Measurements from ENCODE around the gene DLL3.

The DLL3 gene

GRCh38 chr19:39509233-39509632, 10.5 kb downstream of the DLL3 start:
- Histone ChIP-seq H2BK120ac (ENCODE audit: low read depth, low read length) (no peak overlapping the region), H3K9ac (ENCODE audit: low read length) (no peak overlapping the region)
- WGBS: 67% methylated on average over 1 of the region's 2 CpGs

DNA sequence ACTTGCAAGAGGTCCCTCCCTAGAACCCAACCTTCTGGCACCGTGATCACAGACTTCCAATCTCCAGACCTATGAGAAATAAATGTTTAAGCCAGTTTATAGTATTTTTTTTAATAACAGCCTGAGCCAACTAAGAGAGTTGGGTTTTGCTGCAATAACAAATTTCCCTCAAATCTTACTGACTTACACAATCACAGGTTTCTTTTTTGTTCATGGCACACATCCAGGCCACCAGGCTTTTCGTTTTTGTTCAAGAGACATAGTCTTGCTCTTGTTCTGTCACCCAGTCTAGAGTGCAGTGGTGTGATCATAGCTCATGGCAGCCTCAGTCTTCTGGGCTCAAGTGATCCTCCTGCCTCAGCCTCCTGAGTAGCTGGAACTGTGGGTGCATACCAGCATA, 14.2 kb downstream of the DLL3 start:
- no peak overlapping the region for H3K4ac ChIP-seq (ENCODE audit: low read depth in 1 of 2, low read length in 2 of 2)
- no peak overlapping the region for H2BK15ac ChIP-seq (ENCODE audit: low read depth, poor library complexity, severe bottlenecking)
- no peak overlapping the region for H2BK120ac ChIP-seq (ENCODE audit: low read depth, low read length)
- no peaks in the 10 kb centered on the region for H3K36me3 ChIP-seq (ENCODE audit: control insufficient read depth in 1 of 2, insufficient read depth in 2 of 2, low read depth in 1 of 2, low read length in 2 of 2)
- no peak overlapping the region for H2BK12ac ChIP-seq (ENCODE audit: low read length in 2 of 2)
- H3K79me1 ChIP-seq (replicated peaks; ENCODE audit: low read length, poor library complexity, severe bottlenecking): no peaks in the 10 kb centered on the region
- peaks cover 13% of the 10 kb centered on the region for H3K4me1 ChIP-seq (ENCODE audit: control insufficient read depth, insufficient read depth, low read depth, low read length)
- 33% methylated on average over 1 of the region's 2 CpGs for WGBS
- no peak overlapping the region for H2BK5ac ChIP-seq (ENCODE audit: low read depth, low read length, poor library complexity, severe bottlenecking)
- no peak for DNase-seq
- no peak overlapping the region for H3K4me3 ChIP-seq (ENCODE audit: insufficient read depth in 1 of 2, low read depth in 1 of 2, low read length in 2 of 2)
- H3K9me3 ChIP-seq (ENCODE audit: control insufficient read depth, low read length): no peaks in the 10 kb centered on the region
- no peak overlapping the region for H4K8ac ChIP-seq (ENCODE audit: low read length)
- H2AK5ac ChIP-seq (ENCODE audit: low read length, severe bottlenecking): no peak overlapping the region
- no peak overlapping the region for H3K27ac ChIP-seq (ENCODE audit: low read length, poor library complexity, severe bottlenecking)
- H3K4me2 ChIP-seq (ENCODE audit: low read length, poor library complexity, severe bottlenecking): no peak overlapping the region
- H2AFZ ChIP-seq (ENCODE audit: low read depth, low read length): no peak overlapping the region
- H3K14ac ChIP-seq (ENCODE audit: low read length in 2 of 2): no peak overlapping the region
- peaks cover 61 to 70% of the 10 kb centered on the region in 2 experiments for H3K27me3 ChIP-seq (ENCODE audit: control insufficient read depth in 1 of 2, insufficient read depth in 1 of 2, low read length in 2 of 2)
- H3K9ac ChIP-seq (ENCODE audit: low read length): no peak overlapping the region
- H3K23ac ChIP-seq (ENCODE audit: low read length in 2 of 2): no peak overlapping the region
- no peak overlapping the region for H3K18ac ChIP-seq (ENCODE audit: low read depth in 1 of 2, low read length in 2 of 2)
- H4K91ac ChIP-seq (ENCODE audit: low read length): no peak overlapping the region

More at GRCh38 chr19:39509233-39509632, 10.5 kb downstream of the DLL3 start:
- Histone ChIP-seq H4K8ac (ENCODE audit: low read length) (no peak overlapping the region), H3K23ac (ENCODE audit: low read length in 2 of 2) (no peak overlapping the region), H3K14ac (ENCODE audit: low read length in 2 of 2) (no peak overlapping the region), H3K79me1 (replicated peaks; ENCODE audit: low read length, poor library complexity, severe bottlenecking) (no peaks in the 10 kb centered on the region), H2AFZ (ENCODE audit: low read depth, low read length) (no peak overlapping the region), H3K4ac (ENCODE audit: low read depth in 1 of 2, low read length in 2 of 2) (no peak overlapping the region), H4K91ac (ENCODE audit: low read length) (no peak overlapping the region), H3K18ac (ENCODE audit: low read depth in 1 of 2, low read length in 2 of 2) (no peak overlapping the region), H3K9me3 (ENCODE audit: control insufficient read depth, low read length) (no peaks in the 10 kb centered on the region), H2BK12ac (ENCODE audit: low read length in 2 of 2) (no peak overlapping the region), H2BK5ac (ENCODE audit: low read depth, low read length, poor library complexity, severe bottlenecking) (no peak overlapping the region), H3K4me3 (ENCODE audit: insufficient read depth in 1 of 2, low read depth in 1 of 2, low read length in 2 of 2) (no peak overlapping the region), H3K4me2 (ENCODE audit: low read length, poor library complexity, severe bottlenecking) (no peak overlapping the region), H3K27ac (ENCODE audit: low read length, poor library complexity, severe bottlenecking) (no peak overlapping the region), H3K27me3 (ENCODE audit: control insufficient read depth in 1 of 2, insufficient read depth in 1 of 2, low read length in 2 of 2) (peaks cover 51 to 71% of the 10 kb centered on the region in 2 experiments), H3K36me3 (ENCODE audit: control insufficient read depth in 1 of 2, insufficient read depth in 2 of 2, low read depth in 1 of 2, low read length in 2 of 2) (no peaks in the 10 kb centered on the region), H3K4me1 (ENCODE audit: control insufficient read depth, insufficient read depth, low read depth, low read length) (peaks cover 10% of the 10 kb centered on the region), H2BK15ac (ENCODE audit: low read depth, poor library complexity, severe bottlenecking) (no peak overlapping the region), H2AK5ac (ENCODE audit: low read length, severe bottlenecking) (no peak overlapping the region)
- DNase-seq: no peak

DNA sequence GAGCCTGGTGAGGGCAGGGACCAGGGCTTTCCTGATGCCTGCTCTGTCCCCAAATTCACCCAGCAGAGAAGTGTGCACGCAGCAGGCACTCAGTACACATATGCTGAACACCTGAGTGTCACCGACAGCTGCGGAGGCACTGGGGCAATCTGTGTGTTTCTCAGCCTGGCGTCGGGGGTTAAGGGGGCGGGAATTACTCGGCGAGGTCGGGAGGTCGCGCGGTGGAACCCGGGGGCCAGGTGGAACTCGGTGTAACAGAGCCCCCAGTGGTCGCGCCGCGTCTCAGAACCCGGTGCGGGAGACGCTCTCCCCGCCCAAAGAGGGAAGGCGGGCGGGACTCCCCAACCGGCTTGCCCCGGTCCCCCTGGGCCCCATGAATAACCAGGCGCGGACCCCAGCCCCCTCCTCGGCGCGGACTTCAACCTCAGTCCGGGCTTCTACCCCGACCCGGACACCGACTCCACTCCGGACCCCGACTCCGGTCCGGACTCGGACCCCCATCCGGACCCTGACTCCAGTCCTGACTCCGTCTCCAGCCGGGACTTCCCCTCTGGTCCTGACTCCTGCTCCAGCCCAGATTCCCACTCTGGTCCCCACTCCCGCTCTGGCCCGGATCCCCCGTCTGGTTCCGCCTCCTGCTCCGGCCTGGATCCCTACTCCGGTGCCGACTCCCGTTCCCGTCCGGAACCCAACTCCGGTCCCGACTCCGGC, 16.2 kb downstream of the DLL3 start, which contains the start of gene SELENOV:
Gene SELENOV, plus strand, starts transcription at position 300 of the 711 bp plus-strand sequence. Its CDS starts 74 bp downstream, at position 374.
- peak within 1 kb of the TSS in 1 of 2 experiments; percentile 43 for H3K18ac ChIP-seq (ENCODE audit: low read depth in 1 of 2, low read length in 2 of 2)
- H3K9ac ChIP-seq (ENCODE audit: low read length): peak within 1 kb of the TSS; percentile 15
- H2BK120ac ChIP-seq (ENCODE audit: low read depth, low read length): no peak within 1 kb of the TSS
- peak within 1 kb of the TSS; percentile 39 for H3K4me2 ChIP-seq (ENCODE audit: low read length, poor library complexity, severe bottlenecking)
- no peak within 1 kb of the TSS for H2BK12ac ChIP-seq (ENCODE audit: low read length in 2 of 2)
- no peaks in the 10 kb centered on the region for H3K79me1 ChIP-seq (replicated peaks; ENCODE audit: low read length, poor library complexity, severe bottlenecking)
- H3K4ac ChIP-seq (ENCODE audit: low read depth in 1 of 2, low read length in 2 of 2): no peak within 1 kb of the TSS
- no peak within 1 kb of the TSS for H2BK5ac ChIP-seq (ENCODE audit: low read depth, low read length, poor library complexity, severe bottlenecking)
- no peak within 1 kb of the TSS for H2AK5ac ChIP-seq (ENCODE audit: low read length, severe bottlenecking)
- no peaks in the 10 kb centered on the region for H3K36me3 ChIP-seq (ENCODE audit: control insufficient read depth in 1 of 2, insufficient read depth in 2 of 2, low read depth in 1 of 2, low read length in 2 of 2)
- peaks cover 13% of the 10 kb centered on the region for H3K4me1 ChIP-seq (ENCODE audit: control insufficient read depth, insufficient read depth, low read depth, low read length)
- no peak within 1 kb of the TSS for H3K27ac ChIP-seq (ENCODE audit: low read length, poor library complexity, severe bottlenecking)
- DNase-seq: no peak
- H4K8ac ChIP-seq (ENCODE audit: low read length): peak within 1 kb of the TSS; percentile 0
- H3K9me3 ChIP-seq (ENCODE audit: control insufficient read depth, low read length): no peaks in the 10 kb centered on the region
- no peak within 1 kb of the TSS for H4K91ac ChIP-seq (ENCODE audit: low read length)
- no peak within 1 kb of the TSS for H2BK15ac ChIP-seq (ENCODE audit: low read depth, poor library complexity, severe bottlenecking)
- peak within 1 kb of the TSS in 1 of 2 experiments; percentile 60 for H3K4me3 ChIP-seq (ENCODE audit: insufficient read depth in 1 of 2, low read depth in 1 of 2, low read length in 2 of 2)
- H2AFZ ChIP-seq (ENCODE audit: low read depth, low read length): no peak within 1 kb of the TSS
- no peak within 1 kb of the TSS for H3K14ac ChIP-seq (ENCODE audit: low read length in 2 of 2)
- peaks cover 61 to 66% of the 10 kb centered on the region in 2 experiments for H3K27me3 ChIP-seq (ENCODE audit: control insufficient read depth in 1 of 2, insufficient read depth in 1 of 2, low read length in 2 of 2)
- under 1% methylated on average over 56 of the region's 56 CpGs for WGBS
- peak within 1 kb of the TSS in 1 of 2 experiments; percentile 34 for H3K23ac ChIP-seq (ENCODE audit: low read length in 2 of 2)

- Histone ChIP-seq H3K27me3 (ENCODE audit: control insufficient read depth in 1 of 2, insufficient read depth in 1 of 2, low read length in 2 of 2) (peaks cover 61 to 66% of the 10 kb centered on the region in 2 experiments), H4K8ac (ENCODE audit: low read length) (no peak overlapping the region), H2AK5ac (ENCODE audit: low read length, severe bottlenecking) (no peak overlapping the region), H3K9ac (ENCODE audit: low read length) (peak overlapping the region; percentile 15), H3K79me1 (replicated peaks; ENCODE audit: low read length, poor library complexity, severe bottlenecking) (no peaks in the 10 kb centered on the region), H3K4ac (ENCODE audit: low read depth in 1 of 2, low read length in 2 of 2) (no peak overlapping the region), H2BK5ac (ENCODE audit: low read depth, low read length, poor library complexity, severe bottlenecking) (no peak overlapping the region), H3K23ac (ENCODE audit: low read length in 2 of 2) (peak overlapping the region in 1 of 2 experiments; percentile 1), H4K91ac (ENCODE audit: low read length) (no peak overlapping the region), H3K14ac (ENCODE audit: low read length in 2 of 2) (no peak overlapping the region), H3K36me3 (ENCODE audit: control insufficient read depth in 1 of 2, insufficient read depth in 2 of 2, low read depth in 1 of 2, low read length in 2 of 2) (no peaks in the 10 kb centered on the region), H3K18ac (ENCODE audit: low read depth in 1 of 2, low read length in 2 of 2) (no peak overlapping the region), H3K4me1 (ENCODE audit: control insufficient read depth, insufficient read depth, low read depth, low read length) (peaks cover 13% of the 10 kb centered on the region), H2BK120ac (ENCODE audit: low read depth, low read length) (no peak overlapping the region), H3K4me2 (ENCODE audit: low read length, poor library complexity, severe bottlenecking) (peak overlapping the region; percentile 39), H2BK12ac (ENCODE audit: low read length in 2 of 2) (no peak overlapping the region), H3K4me3 (ENCODE audit: insufficient read depth in 1 of 2, low read depth in 1 of 2, low read length in 2 of 2) (peak overlapping the region in 1 of 2 experiments; percentile 60), H2BK15ac (ENCODE audit: low read depth, poor library complexity, severe bottlenecking) (no peak overlapping the region), H2AFZ (ENCODE audit: low read depth, low read length) (no peak overlapping the region), H3K27ac (ENCODE audit: low read length, poor library complexity, severe bottlenecking) (no peak overlapping the region), H3K9me3 (ENCODE audit: control insufficient read depth, low read length) (no peaks in the 10 kb centered on the region)
- DNase-seq: no peak
- WGBS: 3% methylated on average over 36 of the region's 44 CpGs
Observed at GRCh38 chr19:39515551-39516191, 16.9 kb downstream of the DLL3 start.

All from mesenchymal stem cell (in vitro differentiated cells and primary cell).